ENCODE data around the gene NIPAL3.

NIPAL3 gene

GRCh38 chr1:24400065-24400464, 15.5 kb upstream of the NIPAL3 start:
- no peak overlapping the region for H4K91ac ChIP-seq (ENCODE audit: low read depth, low read length)
- no peaks in the 10 kb centered on the region for H3K79me2 ChIP-seq (ENCODE audit: control insufficient read depth, insufficient read depth, low read length, poor library complexity)
- H2BK12ac ChIP-seq (ENCODE audit: low read length) = no peak overlapping the region
- H3K23ac ChIP-seq (ENCODE audit: low read length) = no peak overlapping the region
- no peak for DNase-seq
- no peak overlapping the region for H4K12ac ChIP-seq (ENCODE audit: low read depth, low read length)
- no peaks in the 10 kb centered on the region for H3K36me3 ChIP-seq (ENCODE audit: control insufficient read depth in 1 of 2, insufficient read depth in 2 of 2, low read length in 2 of 2)
- no peak overlapping the region for H3K9ac ChIP-seq (ENCODE audit: low read length)
- no peak overlapping the region for H3K4ac ChIP-seq (ENCODE audit: low read depth, low read length)
- H3K4me3 ChIP-seq (ENCODE audit: low read depth, low read length) = no peak overlapping the region
- WGBS (ENCODE audit: extremely low coverage, insufficient coverage, insufficient read length) = no CpG with 5 or more reads among the region's 1 CpG
- no peak overlapping the region for H3K18ac ChIP-seq (ENCODE audit: low read length)
- no peak overlapping the region for H3K14ac ChIP-seq (ENCODE audit: low read length)
- no peak overlapping the region for H2AK5ac ChIP-seq (ENCODE audit: low read length)
- H3K4me2 ChIP-seq (ENCODE audit: low read length) = no peak overlapping the region
- no peak overlapping the region for H3K27ac ChIP-seq (ENCODE audit: low read depth, low read length)
- no peaks in the 10 kb centered on the region for H3K79me1 ChIP-seq (ENCODE audit: low read length)
- H2BK5ac ChIP-seq (ENCODE audit: low read depth, low read length, poor library complexity) = no peak overlapping the region
- no peaks in the 10 kb centered on the region for H3K9me3 ChIP-seq (ENCODE audit: insufficient read depth, low read depth, low read length)
- no peaks in the 10 kb centered on the region for H3K4me1 ChIP-seq (ENCODE audit: control insufficient read depth in 1 of 2, insufficient read depth in 2 of 2, low read length in 2 of 2)
- H2BK120ac ChIP-seq (ENCODE audit: insufficient read depth, low read length, poor library complexity) = no peak overlapping the region
- no peak overlapping the region for H4K8ac ChIP-seq (ENCODE audit: low read depth, low read length)
- no peak overlapping the region for H2AFZ ChIP-seq (ENCODE audit: insufficient read depth, low read length, poor library complexity)
- no peaks in the 10 kb centered on the region for H3K27me3 ChIP-seq (ENCODE audit: insufficient read depth, low read length)

GRCh38 chr1:24403806-24404205, 11.8 kb upstream of the NIPAL3 start:
- Histone ChIP-seq H3K4me1 (ENCODE audit: control insufficient read depth in 1 of 2, insufficient read depth in 2 of 2, low read length in 2 of 2) (no peaks in the 10 kb centered on the region), H4K91ac (ENCODE audit: low read depth, low read length) (no peak overlapping the region), H3K4me2 (ENCODE audit: low read length) (no peak overlapping the region), H3K14ac (ENCODE audit: low read length) (no peak overlapping the region), H3K18ac (ENCODE audit: low read length) (no peak overlapping the region), H2BK120ac (ENCODE audit: insufficient read depth, low read length, poor library complexity) (no peak overlapping the region), H2BK5ac (ENCODE audit: low read depth, low read length, poor library complexity) (no peak overlapping the region), H3K79me1 (ENCODE audit: low read length) (no peaks in the 10 kb centered on the region), H3K79me2 (ENCODE audit: control insufficient read depth, insufficient read depth, low read length, poor library complexity) (no peaks in the 10 kb centered on the region), H2AK5ac (ENCODE audit: low read length) (no peak overlapping the region), H3K4me3 (ENCODE audit: low read depth, low read length) (no peak overlapping the region), H3K9ac (ENCODE audit: low read length) (no peak overlapping the region), H2BK12ac (ENCODE audit: low read length) (no peak overlapping the region), H3K23ac (ENCODE audit: low read length) (no peak overlapping the region), H3K27ac (ENCODE audit: low read depth, low read length) (no peak overlapping the region), H2AFZ (ENCODE audit: insufficient read depth, low read length, poor library complexity) (no peak overlapping the region), H4K8ac (ENCODE audit: low read depth, low read length) (no peak overlapping the region), H3K36me3 (ENCODE audit: control insufficient read depth in 1 of 2, insufficient read depth in 2 of 2, low read length in 2 of 2) (no peaks in the 10 kb centered on the region), H3K9me3 (ENCODE audit: insufficient read depth, low read depth, low read length) (no peaks in the 10 kb centered on the region), H4K12ac (ENCODE audit: low read depth, low read length) (no peak overlapping the region), H3K27me3 (ENCODE audit: insufficient read depth, low read length) (no peaks in the 10 kb centered on the region), H3K4ac (ENCODE audit: low read depth, low read length) (no peak overlapping the region)
- WGBS (ENCODE audit: extremely low coverage, insufficient coverage, insufficient read length) = no CpG with 5 or more reads among the region's 4 CpGs
- DNase-seq = no peak

- no peaks in the 10 kb centered on the region for H3K4me1 ChIP-seq (ENCODE audit: control insufficient read depth in 1 of 2, insufficient read depth in 2 of 2, low read length in 2 of 2)
- H2AFZ ChIP-seq (ENCODE audit: insufficient read depth, low read length, poor library complexity) = no peak overlapping the region
- no peaks in the 10 kb centered on the region for H3K9me3 ChIP-seq (ENCODE audit: insufficient read depth, low read depth, low read length)
- no peak overlapping the region for H4K8ac ChIP-seq (ENCODE audit: low read depth, low read length)
- no peak overlapping the region for H2BK12ac ChIP-seq (ENCODE audit: low read length)
- H2BK5ac ChIP-seq (ENCODE audit: low read depth, low read length, poor library complexity) = no peak overlapping the region
- H3K4me3 ChIP-seq (ENCODE audit: low read depth, low read length) = no peak overlapping the region
- H3K14ac ChIP-seq (ENCODE audit: low read length) = no peak overlapping the region
- no peaks in the 10 kb centered on the region for H3K79me2 ChIP-seq (ENCODE audit: control insufficient read depth, insufficient read depth, low read length, poor library complexity)
- no peaks in the 10 kb centered on the region for H3K36me3 ChIP-seq (ENCODE audit: control insufficient read depth in 1 of 2, insufficient read depth in 2 of 2, low read length in 2 of 2)
- H3K79me1 ChIP-seq (ENCODE audit: low read length) = no peaks in the 10 kb centered on the region
- no peak overlapping the region for H3K27ac ChIP-seq (ENCODE audit: low read depth, low read length)
- H4K12ac ChIP-seq (ENCODE audit: low read depth, low read length) = no peak overlapping the region
- no peak overlapping the region for H3K4me2 ChIP-seq (ENCODE audit: low read length)
- no peak overlapping the region for H3K9ac ChIP-seq (ENCODE audit: low read length)
- no peak overlapping the region for H3K4ac ChIP-seq (ENCODE audit: low read depth, low read length)
- no CpG with 5 or more reads among the region's 1 CpG for WGBS (ENCODE audit: extremely low coverage, insufficient coverage, insufficient read length)
- H2AK5ac ChIP-seq (ENCODE audit: low read length) = no peak overlapping the region
- no peak overlapping the region for H2BK120ac ChIP-seq (ENCODE audit: insufficient read depth, low read length, poor library complexity)
- no peak overlapping the region for H4K91ac ChIP-seq (ENCODE audit: low read depth, low read length)
- H3K18ac ChIP-seq (ENCODE audit: low read length) = no peak overlapping the region
- H3K23ac ChIP-seq (ENCODE audit: low read length) = no peak overlapping the region
- H3K27me3 ChIP-seq (ENCODE audit: insufficient read depth, low read length) = no peaks in the 10 kb centered on the region
- DNase-seq = no peak
Observed at GRCh38 chr1:24406788-24407187, 8.8 kb upstream of the NIPAL3 start.

- Histone ChIP-seq H2AK5ac (ENCODE audit: low read length) (no peak overlapping the region), H3K79me2 (ENCODE audit: control insufficient read depth, insufficient read depth, low read length, poor library complexity) (peaks cover 2% of the 10 kb centered on the region), H3K14ac (ENCODE audit: low read length) (no peak overlapping the region), H2BK12ac (ENCODE audit: low read length) (no peak overlapping the region), H3K4ac (ENCODE audit: low read depth, low read length) (no peak overlapping the region), H3K9me3 (ENCODE audit: insufficient read depth, low read depth, low read length) (no peaks in the 10 kb centered on the region), H3K27me3 (ENCODE audit: insufficient read depth, low read length) (no peaks in the 10 kb centered on the region), H3K4me2 (ENCODE audit: low read length) (no peak overlapping the region), H3K79me1 (ENCODE audit: low read length) (peaks cover 4% of the 10 kb centered on the region), H3K9ac (ENCODE audit: low read length) (no peak overlapping the region), H4K8ac (ENCODE audit: low read depth, low read length) (no peak overlapping the region), H3K23ac (ENCODE audit: low read length) (no peak overlapping the region), H3K36me3 (ENCODE audit: control insufficient read depth in 1 of 2, insufficient read depth in 2 of 2, low read length in 2 of 2) (no peaks in the 10 kb centered on the region), H2BK5ac (ENCODE audit: low read depth, low read length, poor library complexity) (no peak overlapping the region), H3K18ac (ENCODE audit: low read length) (no peak overlapping the region), H3K4me3 (ENCODE audit: low read depth, low read length) (no peak overlapping the region), H3K4me1 (ENCODE audit: control insufficient read depth in 1 of 2, insufficient read depth in 2 of 2, low read length in 2 of 2) (no peaks in the 10 kb centered on the region), H2BK120ac (ENCODE audit: insufficient read depth, low read length, poor library complexity) (no peak overlapping the region), H4K12ac (ENCODE audit: low read depth, low read length) (no peak overlapping the region), H3K27ac (ENCODE audit: low read depth, low read length) (no peak overlapping the region), H2AFZ (ENCODE audit: insufficient read depth, low read length, poor library complexity) (no peak overlapping the region), H4K91ac (ENCODE audit: low read depth, low read length) (no peak overlapping the region)
- DNase-seq = peak; percentile 58 to 72
- WGBS (ENCODE audit: extremely low coverage, insufficient coverage, insufficient read length) = no CpG with 5 or more reads among the region's 3 CpGs
Observed at GRCh38 chr1:24409535-24409934, 6.1 kb upstream of the NIPAL3 start.
